ENCODE data around the gene TCAIM. TPM values are rescaled to one million over a fixed set of nuclear protein-coding genes. Genes with fewer than 3 reads are reported as not detected.

Gene TCAIM
- total RNA-seq, 1 donor from 2014 or later = 22.4 TPM

DNA sequence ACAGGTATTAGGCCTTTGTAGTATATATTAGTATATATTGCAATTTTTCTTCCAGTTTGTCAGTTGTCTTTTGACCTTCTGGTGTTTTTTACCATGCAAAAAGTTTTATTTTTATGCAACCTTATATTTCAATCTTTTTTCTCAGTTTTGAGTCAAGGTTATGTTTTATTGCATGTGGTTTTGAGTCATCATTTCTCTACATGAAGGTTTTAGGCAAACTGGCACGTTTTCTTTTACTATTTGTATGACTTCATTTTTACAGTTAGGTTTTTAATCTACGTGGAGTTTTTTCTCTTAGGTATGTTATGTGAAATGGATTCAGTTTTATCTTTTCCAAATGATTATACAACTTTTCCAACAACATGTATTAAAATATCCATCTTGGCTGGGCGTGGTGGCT, 36.8 kb upstream of the TCAIM start:
- no peaks in the 10 kb centered on the region for H3K9me3 Mint-ChIP-seq
- TF ChIP-seq, protein P1, sequence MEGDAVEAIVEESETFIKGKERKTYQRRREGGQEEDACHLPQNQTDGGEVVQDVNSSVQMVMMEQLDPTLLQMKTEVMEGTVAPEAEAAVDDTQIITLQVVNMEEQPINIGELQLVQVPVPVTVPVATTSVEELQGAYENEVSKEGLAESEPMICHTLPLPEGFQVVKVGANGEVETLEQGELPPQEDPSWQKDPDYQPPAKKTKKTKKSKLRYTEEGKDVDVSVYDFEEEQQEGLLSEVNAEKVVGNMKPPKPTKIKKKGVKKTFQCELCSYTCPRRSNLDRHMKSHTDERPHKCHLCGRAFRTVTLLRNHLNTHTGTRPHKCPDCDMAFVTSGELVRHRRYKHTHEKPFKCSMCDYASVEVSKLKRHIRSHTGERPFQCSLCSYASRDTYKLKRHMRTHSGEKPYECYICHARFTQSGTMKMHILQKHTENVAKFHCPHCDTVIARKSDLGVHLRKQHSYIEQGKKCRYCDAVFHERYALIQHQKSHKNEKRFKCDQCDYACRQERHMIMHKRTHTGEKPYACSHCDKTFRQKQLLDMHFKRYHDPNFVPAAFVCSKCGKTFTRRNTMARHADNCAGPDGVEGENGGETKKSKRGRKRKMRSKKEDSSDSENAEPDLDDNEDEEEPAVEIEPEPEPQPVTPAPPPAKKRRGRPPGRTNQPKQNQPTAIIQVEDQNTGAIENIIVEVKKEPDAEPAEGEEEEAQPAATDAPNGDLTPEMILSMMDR (conservative IDR thresholded peaks at IDR 0.05) = no peak
- no peak for DNase-seq (ENCODE audit: extremely low spot score, unreplicated experiment)
- H3K27ac Mint-ChIP-seq = no peak overlapping the region
- H3K36me3 Mint-ChIP-seq = no peaks in the 10 kb centered on the region
- no peaks in the 10 kb centered on the region for H3K27me3 Mint-ChIP-seq
- no peaks in the 10 kb centered on the region for H3K4me1 Mint-ChIP-seq (ENCODE audit: unreplicated experiment)
- no peak overlapping the region for H3K4me3 Mint-ChIP-seq

GRCh38 chr3:44309500-44309899, 29.1 kb upstream of the TCAIM start:
- no peaks in the 10 kb centered on the region for H3K27me3 Mint-ChIP-seq
- no peak for DNase-seq (ENCODE audit: extremely low spot score, unreplicated experiment)
- no peaks in the 10 kb centered on the region for H3K9me3 Mint-ChIP-seq
- TF ChIP-seq, protein P1 (conservative IDR thresholded peaks at IDR 0.05) = no peak
- H3K4me1 Mint-ChIP-seq (ENCODE audit: unreplicated experiment) = no peaks in the 10 kb centered on the region
- H3K27ac Mint-ChIP-seq = no peak overlapping the region
- H3K4me3 Mint-ChIP-seq = no peak overlapping the region
- no peaks in the 10 kb centered on the region for H3K36me3 Mint-ChIP-seq

DNA sequence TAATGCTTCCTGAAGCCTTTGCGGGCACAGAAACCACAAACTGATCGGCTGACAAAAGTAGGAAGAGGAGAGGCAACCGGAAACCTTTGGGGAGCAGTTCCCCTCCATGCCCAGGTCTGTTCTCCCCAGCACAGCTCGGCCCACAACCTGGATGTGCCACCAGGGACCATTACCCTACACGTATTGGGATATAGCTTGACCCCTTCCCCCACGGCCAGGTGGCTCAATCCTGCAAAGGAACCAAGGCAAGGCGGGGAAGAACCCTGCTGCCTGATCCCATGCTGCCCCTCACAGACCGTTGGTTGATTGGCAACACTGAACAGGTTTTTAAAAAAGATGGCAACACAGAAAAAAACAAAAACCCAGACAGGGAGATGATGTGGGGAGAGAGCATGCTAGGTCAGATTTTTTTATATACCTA, 19.7 kb upstream of the TCAIM start:
- H3K4me3 Mint-ChIP-seq = no peak overlapping the region
- TF ChIP-seq, protein P1 (conservative IDR thresholded peaks at IDR 0.05) = no peak
- no peak for DNase-seq (ENCODE audit: extremely low spot score, unreplicated experiment)
- H3K36me3 Mint-ChIP-seq = no peaks in the 10 kb centered on the region
- no peak overlapping the region for H3K27ac Mint-ChIP-seq
- peaks cover 8% of the 10 kb centered on the region for H3K27me3 Mint-ChIP-seq
- no peaks in the 10 kb centered on the region for H3K4me1 Mint-ChIP-seq (ENCODE audit: unreplicated experiment)
- H3K9me3 Mint-ChIP-seq = no peaks in the 10 kb centered on the region

DNA sequence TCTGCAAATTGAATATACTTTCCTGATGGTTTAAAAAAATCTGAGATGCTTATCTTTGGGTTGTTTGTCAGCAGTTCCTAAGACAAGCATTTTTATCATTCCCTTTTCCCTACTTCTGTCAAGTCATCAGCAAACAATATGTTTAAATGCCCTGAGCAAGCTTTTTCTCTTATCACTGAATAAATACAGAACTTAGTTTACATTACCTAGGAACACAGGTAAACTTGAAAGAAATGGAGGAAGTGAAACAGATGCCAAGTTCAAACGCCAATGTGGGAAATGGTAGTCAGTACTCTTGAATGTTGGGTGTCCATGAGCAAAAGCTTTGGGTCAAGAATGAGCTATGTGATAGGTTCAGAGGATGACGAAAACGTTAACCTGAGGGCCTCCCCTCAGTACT, 17.2 kb upstream of the TCAIM start:
- Mint-ChIP-seq H3K36me3 (no peaks in the 10 kb centered on the region), H3K27ac (no peak overlapping the region), H3K4me3 (no peak overlapping the region), H3K27me3 (peaks cover 8% of the 10 kb centered on the region), H3K4me1 (ENCODE audit: unreplicated experiment) (no peaks in the 10 kb centered on the region), H3K9me3 (no peaks in the 10 kb centered on the region)
- TF ChIP-seq, protein P1 (conservative IDR thresholded peaks at IDR 0.05) = no peak
- no peak for DNase-seq (ENCODE audit: extremely low spot score, unreplicated experiment)

DNA sequence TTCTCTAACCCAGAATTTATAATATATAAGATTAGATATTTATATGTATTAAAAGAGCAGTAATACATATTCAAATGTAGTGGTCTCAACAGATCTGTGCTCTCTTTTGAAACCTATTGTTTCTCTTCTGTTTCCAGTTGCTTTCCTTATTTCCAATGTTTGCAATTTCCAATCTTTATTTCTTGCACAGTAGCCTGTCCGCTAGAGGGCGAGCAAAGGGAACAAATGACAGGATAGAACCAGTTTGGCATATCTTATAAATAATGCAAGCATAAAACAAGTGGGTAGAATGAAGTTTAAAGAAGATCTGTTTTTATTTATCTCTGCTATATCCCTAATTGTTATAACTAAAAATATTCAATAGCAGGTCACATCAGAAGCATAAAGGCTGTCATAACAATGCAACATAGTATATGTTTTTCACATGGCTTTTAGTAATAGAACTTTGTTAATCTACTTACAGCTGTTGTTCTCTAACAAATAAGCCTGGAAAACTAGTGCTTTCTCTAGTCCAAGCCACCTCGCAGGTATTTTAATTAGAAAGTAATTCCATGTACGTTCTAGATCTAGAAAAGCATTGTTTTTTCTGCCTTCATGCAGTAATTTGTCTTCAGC, 15.1 kb upstream of the TCAIM start:
- Mint-ChIP-seq H3K27me3 (peaks cover 8% of the 10 kb centered on the region), H3K4me3 (no peak overlapping the region), H3K9me3 (no peaks in the 10 kb centered on the region), H3K27ac (no peak overlapping the region), H3K36me3 (no peaks in the 10 kb centered on the region), H3K4me1 (ENCODE audit: unreplicated experiment) (no peaks in the 10 kb centered on the region)
- no peak for DNase-seq (ENCODE audit: extremely low spot score, unreplicated experiment)
- TF ChIP-seq, protein P1 (conservative IDR thresholded peaks at IDR 0.05) = peak; percentile 90

DNA sequence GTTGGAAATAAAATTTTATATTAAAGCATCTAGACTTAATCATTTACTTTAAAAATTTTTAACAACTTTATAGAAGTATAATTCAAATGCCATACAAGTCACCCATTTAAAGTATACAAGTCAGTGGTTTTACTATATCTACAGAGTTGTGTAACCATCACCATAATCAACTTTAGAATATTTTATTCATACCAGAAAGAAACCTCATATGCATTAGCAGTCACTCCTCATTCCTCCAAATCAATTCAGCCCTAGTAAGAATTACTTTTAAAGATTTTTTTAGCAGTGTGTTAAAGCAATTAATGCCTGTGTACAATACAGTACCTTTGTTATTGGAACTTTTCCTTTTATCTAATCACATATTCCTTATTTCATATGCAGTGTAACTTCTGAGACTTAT, 14.0 kb upstream of the TCAIM start:
- Mint-ChIP-seq H3K27me3 (peaks cover 8% of the 10 kb centered on the region), H3K4me1 (ENCODE audit: unreplicated experiment) (no peaks in the 10 kb centered on the region), H3K36me3 (no peaks in the 10 kb centered on the region), H3K4me3 (no peak overlapping the region), H3K27ac (no peak overlapping the region), H3K9me3 (no peaks in the 10 kb centered on the region)
- no peak for DNase-seq (ENCODE audit: extremely low spot score, unreplicated experiment)
- TF ChIP-seq, protein P1 (conservative IDR thresholded peaks at IDR 0.05) = no peak

All from type B pancreatic cell (in vitro differentiated cells).